Keratinocyte (primary cell): ENCODE measurements around the gene FXYD5. TPM values are rescaled to one million over a fixed set of nuclear protein-coding genes. Genes with fewer than 3 reads are reported as not detected.

Source experiments
- DNase-seq: peaks from one replicate; pipeline ENCODE4 v3.0.0-alpha.2; 2011; ENCODE audit warnings: low read depth, missing footprints, low spot score
- FAIRE-seq: peaks from 2 replicates; lab custom pipeline; 2011; peaks lifted over from hg19 to GRCh38; lab: Jason Lieb, UNC
- H2AFZ ChIP-seq: 2 replicates; pipeline ENCODE4 v1.6.0; 2012; ENCODE audit warnings: low read length, control low read depth, inconsistent platforms; ENCODE audit not compliant: control insufficient read depth
- H3K27ac ChIP-seq: 2 replicates; pipeline ENCODE4 v1.5.1; 2011; ENCODE audit warnings: low read length; ENCODE audit not compliant: control insufficient read depth, insufficient read depth
- H3K27me3 ChIP-seq: 3 replicates; pipeline ENCODE4 v1.6.0; 2011; ENCODE audit warnings: low read length; ENCODE audit not compliant: control insufficient read depth, insufficient read depth; ENCODE audit errors: extremely low read depth
- H3K36me3 ChIP-seq, 2 experiments: 2 replicates in 1 of 2; 3 replicates in 1 of 2; pipeline ENCODE4 v1.5.1; 2011; ENCODE audit warnings: low read length in 2 of 2, mild to moderate bottlenecking in 1 of 2; ENCODE audit not compliant: control insufficient read depth in 2 of 2, insufficient read depth in 2 of 2; ENCODE audit errors: extremely low read depth in 1 of 2
- H3K4me1 ChIP-seq: 3 replicates; pipeline ENCODE4 v1.5.1; 2011; ENCODE audit warnings: low read length; ENCODE audit not compliant: control insufficient read depth, insufficient read depth; ENCODE audit errors: extremely low read depth
- H3K4me2 ChIP-seq: 3 replicates; pipeline ENCODE4 v1.6.0; 2011; ENCODE audit warnings: low read depth, low read length; ENCODE audit not compliant: control insufficient read depth, insufficient read depth; ENCODE audit errors: extremely low read depth
- H3K4me3 ChIP-seq, 3 experiments: fragments of 200-600 bp in 1 of 3; sonication (generic) in 1 of 3; 2 replicates in 2 of 3; 3 replicates in 1 of 3; pipeline ENCODE4 v1.5.1; 2011 to 2016; ENCODE audit warnings: low read length in 3 of 3, mild to moderate bottlenecking in 3 of 3, control low read depth in 2 of 3, inconsistent platforms in 1 of 3, low read depth in 1 of 3, mixed read lengths in 1 of 3, mixed run types in 1 of 3, moderate library complexity in 1 of 3; ENCODE audit not compliant: control insufficient read depth in 2 of 3, insufficient read depth in 2 of 3; ENCODE audit errors: extremely low read depth in 1 of 3
- H3K79me2 ChIP-seq: 2 replicates; pipeline ENCODE4 v1.6.0; 2012; ENCODE audit warnings: low read length; ENCODE audit not compliant: control insufficient read depth, insufficient read depth
- H3K9ac ChIP-seq: 3 replicates; pipeline ENCODE4 v1.6.0; 2011; ENCODE audit warnings: low read length; ENCODE audit not compliant: control insufficient read depth, insufficient read depth; ENCODE audit errors: extremely low read depth
- H3K9me1 ChIP-seq: 3 replicates; pipeline ENCODE4 v1.6.0; 2011; ENCODE audit warnings: low read length; ENCODE audit not compliant: control insufficient read depth, insufficient read depth; ENCODE audit errors: extremely low read depth
- H3K9me3 ChIP-seq: 2 replicates; pipeline ENCODE4 v1.5.1; 2012; ENCODE audit warnings: low read depth, low read length; ENCODE audit not compliant: control insufficient read depth
- H4K20me1 ChIP-seq: 3 replicates; pipeline ENCODE4 v1.6.0; 2011; ENCODE audit warnings: low read length; ENCODE audit not compliant: control insufficient read depth, insufficient read depth; ENCODE audit errors: extremely low read depth
- EZH2 ChIP-seq: IDR thresholded peaks from one replicate; pipeline ENCODE4 v1.6.1; 2012; ENCODE audit warnings: inconsistent platforms, mild to moderate bottlenecking, low read length, moderate library complexity
- dilution Hi-C: fragments of 300-500 bp; cut with MboI; formaldehyde crosslinking; loops from one replicate; pipeline ENCODE4 v1.7.0; 2020; ENCODE audit warnings: low sequenced_read_pairs; ENCODE audit not compliant: extremely low pct_ligation_motif_present
- polyA plus RNA-seq, 5 experiments: library from polyadenylated mRNA; depleted of rRNA in 3 of 5; stranded (reverse) in 3 of 5; stranded (forward) in 1 of 5; unstranded in 1 of 5; fragments of >200 nt; gene quantifications; 1 replicate in 1 of 5; 2 replicates in 3 of 5; 3 replicates in 1 of 5; pipeline versions ENCODE4 v1.2.1 to v1.2.3, GENCODE V29; 2011 to 2012; ENCODE audit warnings: missing spikeins in 2 of 5, low read depth in 1 of 5, low replicate concordance in 1 of 5
- TF ChIP-seq, protein P1 (sequence below), 3 experiments: IDR thresholded peaks in 1 of 3; conservative IDR thresholded peaks in 1 of 3; optimal IDR thresholded peaks in 1 of 3; 2 replicates in 2 of 3; 3 replicates in 1 of 3; pipeline versions ENCODE3 to v1.5.1; 2011; ENCODE audit warnings: low read length in 3 of 3, mild to moderate bottlenecking in 3 of 3, moderate library complexity in 2 of 3, control low read depth in 1 of 3, inconsistent platforms in 1 of 3; ENCODE audit not compliant: insufficient read depth in 2 of 3; ENCODE audit errors: extremely low read depth in 1 of 3

The FXYD5 gene
- polyA plus RNA-seq, 1 donor (not counting 4 experiments of a cell fraction or from before 2014, with no cell fraction given), result 122 TPM

- no peak for TF ChIP-seq EZH2
- TF ChIP-seq, protein P1, sequence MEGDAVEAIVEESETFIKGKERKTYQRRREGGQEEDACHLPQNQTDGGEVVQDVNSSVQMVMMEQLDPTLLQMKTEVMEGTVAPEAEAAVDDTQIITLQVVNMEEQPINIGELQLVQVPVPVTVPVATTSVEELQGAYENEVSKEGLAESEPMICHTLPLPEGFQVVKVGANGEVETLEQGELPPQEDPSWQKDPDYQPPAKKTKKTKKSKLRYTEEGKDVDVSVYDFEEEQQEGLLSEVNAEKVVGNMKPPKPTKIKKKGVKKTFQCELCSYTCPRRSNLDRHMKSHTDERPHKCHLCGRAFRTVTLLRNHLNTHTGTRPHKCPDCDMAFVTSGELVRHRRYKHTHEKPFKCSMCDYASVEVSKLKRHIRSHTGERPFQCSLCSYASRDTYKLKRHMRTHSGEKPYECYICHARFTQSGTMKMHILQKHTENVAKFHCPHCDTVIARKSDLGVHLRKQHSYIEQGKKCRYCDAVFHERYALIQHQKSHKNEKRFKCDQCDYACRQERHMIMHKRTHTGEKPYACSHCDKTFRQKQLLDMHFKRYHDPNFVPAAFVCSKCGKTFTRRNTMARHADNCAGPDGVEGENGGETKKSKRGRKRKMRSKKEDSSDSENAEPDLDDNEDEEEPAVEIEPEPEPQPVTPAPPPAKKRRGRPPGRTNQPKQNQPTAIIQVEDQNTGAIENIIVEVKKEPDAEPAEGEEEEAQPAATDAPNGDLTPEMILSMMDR (optimal IDR thresholded peaks at IDR 0.05 in 1 of 3, IDR thresholded peaks at IDR 0.05 in 1 of 3, conservative IDR thresholded peaks at IDR 0.05 in 1 of 3; ENCODE audit: extremely low read depth in 1 of 3, insufficient read depth in 2 of 3, low read length in 3 of 3), result no peak
- Histone ChIP-seq H3K27ac (peak overlapping the region; percentile 87), H3K9me3 (no peaks in the 10 kb centered on the region), H3K27me3 (no peaks in the 10 kb centered on the region), H3K79me2 (peaks cover 38% of the 10 kb centered on the region), H3K9ac (peak overlapping the region; percentile 73), H4K20me1 (no peaks in the 10 kb centered on the region), H2AFZ (no peak overlapping the region), H3K9me1 (no peaks in the 10 kb centered on the region), H3K4me2 (peak overlapping the region; percentile 100), H3K4me3 (peak overlapping the region; percentile 30 to 93 (median 35)), H3K36me3 (peaks cover 7 to 19% of the 10 kb centered on the region in 2 experiments), H3K4me1 (peaks cover 82% of the 10 kb centered on the region)
- DNase-seq, result no peak
- dilution Hi-C loops, result no loop called here
- no peak for FAIRE-seq
Observed at GRCh38 chr19:35119091-35119490, 35.4 kb upstream of the FXYD5 start.

- H3K4me2 ChIP-seq, result peak overlapping the region; percentile 100
- no peaks in the 10 kb centered on the region for H3K9me3 ChIP-seq
- H3K4me1 ChIP-seq, result peaks cover 82% of the 10 kb centered on the region
- peaks cover 38% of the 10 kb centered on the region for H3K79me2 ChIP-seq
- H3K27me3 ChIP-seq, result no peaks in the 10 kb centered on the region
- no peaks in the 10 kb centered on the region for H3K9me1 ChIP-seq
- H2AFZ ChIP-seq, result no peak overlapping the region
- peak overlapping the region; percentile 74 for H3K9ac ChIP-seq
- no peak for DNase-seq
- peak overlapping the region; percentile 30 to 93 (median 35) for H3K4me3 ChIP-seq
- no peaks in the 10 kb centered on the region for H4K20me1 ChIP-seq
- dilution Hi-C loops, result no loop called here
- H3K36me3 ChIP-seq, result peaks cover 7 to 19% of the 10 kb centered on the region in 2 experiments
- no peak for TF ChIP-seq EZH2
- TF ChIP-seq, protein P1 (optimal IDR thresholded peaks at IDR 0.05 in 1 of 3, IDR thresholded peaks at IDR 0.05 in 1 of 3, conservative IDR thresholded peaks at IDR 0.05 in 1 of 3; ENCODE audit: extremely low read depth in 1 of 3, insufficient read depth in 2 of 3, low read length in 3 of 3), result no peak
- H3K27ac ChIP-seq, result peak overlapping the region; percentile 87
- no peak for FAIRE-seq
Observed at GRCh38 chr19:35119578-35120155, 34.9 kb upstream of the FXYD5 start.
